MM.1S (cell line): ENCODE data around the gene MTG1.
A peak's percentile ranks its signal among the peaks of the same experiment; 100 is the strongest.

ENCODE experiments used
- DNase-seq: peaks from one replicate; pipeline ENCODE4 v3.0.0-alpha.2; 2015
- H2AFZ ChIP-seq: fragments of 300-600 bp; sonication (generic); 2 replicates; pipeline ENCODE4 v1.6.0; 2016; ENCODE audit warnings: antibody characterized with exemption, low read length
- H3F3A ChIP-seq: fragments of 300-600 bp; sonication (generic); 2 replicates; pipeline ENCODE4 v1.6.1; 2016; ENCODE audit warnings: mild to moderate bottlenecking, antibody characterized with exemption, low read length, moderate library complexity, mixed read lengths; ENCODE audit not compliant: insufficient read depth
- H3K27ac ChIP-seq: fragments of 300-600 bp; sonication (generic); 2 replicates; pipeline ENCODE4 v1.5.1; 2016; ENCODE audit warnings: mild to moderate bottlenecking, low read length
- H3K27me3 ChIP-seq: fragments of 300-600 bp; sonication (generic); replicated peaks from 2 replicates; pipeline ENCODE4 v1.6.0; 2016; ENCODE audit warnings: low read length; ENCODE audit not compliant: insufficient read depth
- H3K36me3 ChIP-seq: fragments of 300-600 bp; sonication (generic); replicated peaks from 2 replicates; pipeline ENCODE4 v1.6.1; 2016; ENCODE audit warnings: mild to moderate bottlenecking, low read length, mixed read lengths; ENCODE audit not compliant: insufficient read depth
- H3K4me1 ChIP-seq: fragments of 300-600 bp; sonication (generic); 2 replicates; pipeline ENCODE4 v1.6.1; 2016; ENCODE audit warnings: low read length, mixed read lengths
- H3K4me2 ChIP-seq: fragments of 300-600 bp; sonication (generic); 2 replicates; pipeline ENCODE4 v1.6.0; 2016; ENCODE audit warnings: low read depth, low read length
- H3K4me3 ChIP-seq: fragments of 300-600 bp; sonication (generic); 2 replicates; pipeline ENCODE4 v1.5.1; 2016; ENCODE audit warnings: low read length, mixed read lengths
- H3K79me2 ChIP-seq: fragments of 300-600 bp; sonication (generic); 2 replicates; pipeline ENCODE4 v1.6.1; 2016; ENCODE audit warnings: mixed run types, low read length, mixed read lengths
- H3K9ac ChIP-seq: fragments of 300-600 bp; sonication (generic); 2 replicates; pipeline ENCODE4 v1.6.1; 2016; ENCODE audit warnings: low read length, mixed read lengths
- H3K9me2 ChIP-seq: fragments of 300-600 bp; sonication (generic); replicated peaks from 2 replicates; pipeline ENCODE4 v1.6.1; 2016; ENCODE audit warnings: mild to moderate bottlenecking, low read length, mixed read lengths; ENCODE audit not compliant: insufficient read depth
- H3K9me3 ChIP-seq: fragments of 300-600 bp; sonication (generic); replicated peaks from 2 replicates; pipeline ENCODE4 v1.6.1; 2016; ENCODE audit warnings: mild to moderate bottlenecking, low read length, mixed read lengths; ENCODE audit not compliant: insufficient read depth
- H4K20me1 ChIP-seq: fragments of 300-600 bp; sonication (generic); 2 replicates; pipeline ENCODE4 v1.6.1; 2016; ENCODE audit warnings: mild to moderate bottlenecking, low read length, moderate library complexity, mixed read lengths; ENCODE audit not compliant: insufficient read depth
- CTCF ChIP-seq: fragments of 300-600 bp; sonication (generic); IDR thresholded peaks from 2 replicates; pipeline ENCODE4 v1.5.1; 2016; ENCODE audit warnings: antibody characterized with exemption, low read length, mixed read lengths
- EZH2 ChIP-seq: fragments of 300-600 bp; sonication (generic); optimal IDR thresholded peaks from 2 replicates; pipeline ENCODE3; 2017; ENCODE audit warnings: low read depth, mild to moderate bottlenecking, antibody characterized with exemption, low read length, mixed read lengths
- EZH2phosphoT487 ChIP-seq: fragments of 300-600 bp; sonication (generic); IDR thresholded peaks from 2 replicates; pipeline ENCODE4 v1.6.1; 2018; ENCODE audit warnings: antibody characterized with exemption, low read length

Gene MTG1

GRCh38 chr10:133357285-133358161, 36.4 kb upstream of the MTG1 start, which contains the start of gene FUOM:
Gene FUOM (minus strand): TSS chr10:133358019. CDS start chr10:133358007, 12 bp downstream.
- Histone ChIP-seq H3K9me2 (no peaks in the 10 kb centered on the region), H4K20me1 (no peaks in the 10 kb centered on the region), H3K79me2 (no peaks in the 10 kb centered on the region), H3F3A (no peaks in the 10 kb centered on the region), H3K9me3 (no peaks in the 10 kb centered on the region), H2AFZ (peak within 1 kb of the TSS; percentile 38), H3K4me2 (peak within 1 kb of the TSS; percentile 65), H3K4me3 (peak within 1 kb of the TSS; percentile 36; the same call in 1 of the 2 replicates), H3K27me3 (peaks cover 12% of the 10 kb centered on the region), H3K36me3 (no peaks in the 10 kb centered on the region), H3K9ac (no peak within 1 kb of the TSS; the same call in 1 of the 2 replicates), H3K4me1 (no peaks in the 10 kb centered on the region), H3K27ac (no peak within 1 kb of the TSS)
- TF ChIP-seq EZH2phosphoT487 (no peak), EZH2 (no peak), CTCF (no peak)
- no peak for DNase-seq

- H3K9me2 ChIP-seq: no peaks in the 10 kb centered on the region
- no peak overlapping the region for H2AFZ ChIP-seq
- no peak overlapping the region for H3K27ac ChIP-seq
- H3K4me3 ChIP-seq: no peak overlapping the region
- H4K20me1 ChIP-seq: no peaks in the 10 kb centered on the region
- no peaks in the 10 kb centered on the region for H3K9me3 ChIP-seq
- no peak overlapping the region for H3K9ac ChIP-seq
- H3K36me3 ChIP-seq: no peaks in the 10 kb centered on the region
- H3K27me3 ChIP-seq: peaks cover 12% of the 10 kb centered on the region
- DNase-seq: no peak
- H3K4me1 ChIP-seq: no peaks in the 10 kb centered on the region
- H3K79me2 ChIP-seq: no peaks in the 10 kb centered on the region
- H3K4me2 ChIP-seq: no peak overlapping the region
- TF ChIP-seq EZH2 (no peak), EZH2phosphoT487 (no peak), CTCF (no peak)
- no peaks in the 10 kb centered on the region for H3F3A ChIP-seq
Measured at GRCh38 chr10:133358162-133358924, 35.6 kb upstream of the MTG1 start.

GRCh38 chr10:133358925-133359310, 35.0 kb upstream of the MTG1 start:
- H3K4me1 ChIP-seq: no peaks in the 10 kb centered on the region
- no peak overlapping the region for H3K9ac ChIP-seq
- H4K20me1 ChIP-seq: no peaks in the 10 kb centered on the region

More at GRCh38 chr10:133358925-133359310, 35.0 kb upstream of the MTG1 start:
- Histone ChIP-seq H3K9me3 (no peaks in the 10 kb centered on the region), H3K9me2 (no peaks in the 10 kb centered on the region), H3K27ac (no peak overlapping the region), H3F3A (no peaks in the 10 kb centered on the region), H3K79me2 (no peaks in the 10 kb centered on the region), H2AFZ (no peak overlapping the region), H3K4me3 (no peak overlapping the region), H3K27me3 (peaks cover 12% of the 10 kb centered on the region), H3K36me3 (no peaks in the 10 kb centered on the region), H3K4me2 (no peak overlapping the region)
- DNase-seq: no peak
- no peak for TF ChIP-seq EZH2
- no peak for TF ChIP-seq CTCF
- no peak for TF ChIP-seq EZH2phosphoT487
